Stimulated activated CD8-positive, alpha-beta memory T cell treated with anti-CD3 and anti-CD28 coated beads, Interleukin-4, amount 100 ng/mL, for 48 hours (primary cell): ENCODE data around the gene FCER2.

ENCODE experiments used
- DNase-seq: peaks from one replicate; pipeline ENCODE4 v3.0.0-alpha.2; 2020

The FCER2 gene

DNA sequence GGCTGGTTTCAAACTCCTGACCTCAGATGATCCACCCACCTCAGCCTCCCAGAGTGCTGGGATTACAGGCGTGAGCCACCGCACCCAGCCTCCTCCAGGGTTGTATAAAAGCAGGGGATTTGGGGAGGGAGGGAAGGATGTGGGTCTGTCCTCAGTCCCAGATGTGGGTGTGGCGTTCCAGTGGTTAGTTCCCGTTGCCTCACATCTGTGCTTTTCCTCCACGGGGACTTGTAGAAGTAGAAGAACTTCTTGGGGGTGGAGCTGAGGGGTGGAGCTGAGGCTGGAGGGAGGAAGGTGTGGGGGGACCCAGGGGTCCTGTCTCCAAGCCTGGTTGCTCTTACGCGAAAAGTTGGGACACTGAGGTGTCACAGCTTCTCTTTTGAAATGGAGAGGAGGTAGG, 25.6 kb downstream of the FCER2 start:
- DNase-seq = no peak

DNA sequence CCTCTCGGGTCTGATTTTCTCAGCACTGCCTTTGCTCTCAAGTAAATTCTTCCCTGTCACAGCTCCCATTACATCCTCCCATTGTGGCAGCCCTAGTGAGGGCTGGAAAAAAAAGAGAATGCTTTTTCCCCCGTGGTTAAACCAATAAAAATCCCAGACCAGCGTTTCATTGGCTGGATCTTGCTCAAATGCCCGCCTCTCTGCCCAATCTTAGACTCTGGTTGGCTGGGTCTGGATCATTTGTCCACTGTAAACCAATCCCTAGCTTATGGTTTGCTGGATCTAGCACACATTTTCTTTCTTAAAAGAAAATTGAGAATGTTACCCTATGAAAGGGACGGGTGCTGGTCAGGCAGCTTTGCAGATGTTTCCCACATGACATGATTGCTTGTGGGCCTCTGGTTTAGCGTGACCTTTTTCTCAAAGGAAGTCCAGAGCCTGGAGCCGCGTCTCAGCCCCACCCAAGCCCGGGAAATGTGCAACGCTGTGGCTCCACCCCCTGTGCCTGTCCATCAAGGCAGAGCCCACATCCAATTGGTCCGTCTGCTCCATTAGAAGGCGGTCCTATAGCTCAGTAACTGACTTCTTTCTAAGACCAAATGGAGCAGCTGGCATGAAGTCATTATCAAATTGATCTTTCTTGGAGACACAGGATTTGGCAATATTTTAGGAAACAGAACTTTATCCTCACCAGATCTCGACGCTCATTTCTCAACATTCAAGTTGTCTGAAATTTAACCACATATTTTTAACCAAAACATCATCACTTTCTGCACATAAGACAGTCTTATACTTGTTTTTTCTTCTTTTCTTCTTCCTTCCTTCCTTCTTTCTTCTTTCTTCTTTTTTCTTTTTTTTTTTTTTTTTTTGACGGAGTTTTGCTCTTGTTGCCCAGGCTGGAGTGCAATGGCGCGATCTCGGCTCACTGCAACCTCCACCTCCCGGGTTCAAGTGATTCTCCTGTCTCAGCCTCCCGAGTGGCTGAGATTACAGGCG, 27.6 kb downstream of the FCER2 start:
- peak; percentile 66 for DNase-seq

DNA sequence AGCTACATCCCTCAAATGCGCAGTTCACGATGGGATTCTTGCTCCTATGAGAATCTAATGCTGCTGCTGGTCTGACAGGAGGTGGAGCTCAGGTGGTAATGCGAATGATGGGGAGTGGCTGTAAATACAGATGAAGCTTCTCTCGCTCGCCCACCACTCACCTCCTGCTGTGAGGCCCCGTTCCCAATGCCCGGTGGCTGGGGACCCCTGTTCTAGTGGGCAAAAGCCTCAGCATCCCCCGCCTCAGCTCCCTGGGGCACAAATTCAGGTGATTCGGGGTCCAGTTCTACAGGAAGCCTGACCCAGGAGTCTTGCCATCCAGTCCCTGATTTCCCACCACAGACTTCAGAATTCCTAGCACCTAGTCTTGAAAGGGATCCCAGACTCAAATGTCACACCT, 29.4 kb downstream of the FCER2 start:
- no peak for DNase-seq

DNA sequence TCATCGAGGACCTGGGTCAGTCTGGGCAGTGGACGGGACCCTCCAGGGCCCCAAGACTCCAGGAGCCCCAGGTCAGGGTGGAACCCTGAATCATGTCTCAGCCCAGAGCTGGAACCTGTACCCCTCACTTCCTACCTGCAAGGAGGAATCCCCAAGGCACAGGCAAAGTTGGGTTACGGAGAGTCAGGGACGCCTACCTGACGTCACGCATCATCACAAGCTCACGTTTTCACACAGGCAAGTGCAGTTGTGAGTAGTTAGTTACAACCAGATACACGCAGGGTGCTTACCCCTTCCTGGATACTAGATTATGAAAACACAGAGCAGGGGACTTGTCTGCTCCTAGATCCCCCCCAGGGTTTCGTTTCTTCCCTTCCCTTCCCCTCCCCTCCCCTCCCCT, 31.1 kb downstream of the FCER2 start:
- no peak for DNase-seq

DNA sequence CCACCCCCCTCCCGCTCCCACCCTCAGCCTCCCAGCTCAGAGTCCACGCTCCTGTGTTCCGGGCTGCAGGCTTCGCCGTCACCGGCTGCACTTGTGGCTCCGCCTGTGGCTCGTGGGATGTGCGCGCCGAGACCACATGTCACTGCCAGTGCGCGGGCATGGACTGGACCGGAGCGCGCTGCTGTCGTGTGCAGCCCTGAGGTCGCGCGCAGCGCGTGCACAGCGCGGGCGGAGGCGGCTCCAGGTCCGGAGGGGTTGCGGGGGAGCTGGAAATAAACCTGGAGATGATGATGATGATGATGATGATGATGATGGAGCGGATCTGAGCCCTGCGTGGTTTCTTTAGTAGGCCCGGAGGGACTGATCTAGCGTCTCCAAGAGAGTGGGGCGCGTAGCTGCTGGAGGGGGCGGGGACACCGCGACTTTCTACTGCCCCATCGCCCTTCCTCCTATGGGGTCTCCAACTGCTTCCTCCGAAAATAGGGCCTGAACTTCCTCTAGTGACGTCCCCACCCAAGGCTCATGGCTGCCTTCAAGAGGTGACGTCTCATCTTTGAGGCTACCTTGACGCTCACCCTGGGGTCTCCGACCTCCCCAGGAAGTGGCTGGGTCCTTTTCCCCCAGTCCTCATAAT, 31.7 kb downstream of the FCER2 start:
- no peak for DNase-seq

DNA sequence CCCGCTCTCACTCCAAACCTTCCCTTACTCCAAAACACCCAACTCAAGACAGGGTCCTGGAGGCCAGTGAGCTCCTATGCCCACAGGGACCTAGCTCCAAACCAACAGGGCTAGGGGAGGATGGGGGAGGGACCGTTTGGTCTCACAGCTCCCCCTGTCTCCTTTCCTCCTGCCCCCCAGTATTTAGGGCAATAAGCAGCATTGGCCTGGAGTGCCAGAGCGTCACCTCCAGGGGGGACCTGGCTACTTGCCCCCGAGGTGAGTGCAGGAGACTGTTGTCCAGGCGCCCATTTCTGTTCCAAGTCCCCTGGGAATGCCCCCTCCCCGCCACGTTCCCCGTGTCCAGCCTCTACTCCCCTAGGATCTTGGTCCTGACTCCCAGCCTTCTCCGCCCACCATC, 32.3 kb downstream of the FCER2 start:
- DNase-seq = no peak

DNA sequence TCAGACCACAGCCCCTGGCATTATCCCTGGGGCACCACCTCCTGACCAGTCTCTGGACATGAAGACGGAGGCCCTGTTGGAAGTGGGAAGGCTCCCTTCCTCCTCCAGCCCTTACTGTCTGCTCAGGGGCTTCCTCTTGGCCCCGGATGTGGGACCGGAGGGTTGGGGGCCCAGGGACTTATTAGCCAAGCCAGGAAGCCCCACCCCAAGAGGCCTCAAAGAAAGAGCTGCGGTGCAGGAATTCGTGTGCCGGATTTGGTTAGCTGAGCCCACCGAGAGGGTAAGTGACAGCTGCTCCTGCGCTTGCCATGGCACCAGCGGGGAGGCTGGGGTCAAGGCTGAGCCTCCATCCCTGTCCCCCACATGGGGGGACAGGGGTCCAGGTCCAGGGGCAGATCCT, 33.1 kb downstream of the FCER2 start, which contains the start of gene RETN:
RETN (plus strand) TSS at position 208 of the 400 bp plus-strand sequence. CDS start 278 bp downstream, outside the sequence.
- DNase-seq = no peak

DNA sequence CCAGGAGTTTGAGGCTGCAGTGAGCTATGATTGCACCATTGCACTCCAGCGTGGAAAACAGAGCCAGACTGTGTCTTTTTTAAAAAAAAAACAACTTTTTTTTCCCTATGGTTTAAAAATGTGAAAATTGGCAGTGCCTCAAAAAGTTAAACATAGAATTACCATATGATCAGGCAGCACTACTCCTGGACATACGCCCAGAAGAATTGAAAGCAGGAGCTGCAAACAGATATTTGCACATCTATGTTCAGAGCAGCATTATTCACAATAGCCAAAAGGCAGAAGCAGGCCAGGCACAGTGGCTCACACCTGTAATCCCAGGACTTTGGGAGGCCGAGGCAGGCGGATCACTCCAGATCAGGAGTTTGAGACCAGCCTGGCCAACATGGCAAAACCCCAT, 36.9 kb downstream of the FCER2 start:
- no peak for DNase-seq

DNA sequence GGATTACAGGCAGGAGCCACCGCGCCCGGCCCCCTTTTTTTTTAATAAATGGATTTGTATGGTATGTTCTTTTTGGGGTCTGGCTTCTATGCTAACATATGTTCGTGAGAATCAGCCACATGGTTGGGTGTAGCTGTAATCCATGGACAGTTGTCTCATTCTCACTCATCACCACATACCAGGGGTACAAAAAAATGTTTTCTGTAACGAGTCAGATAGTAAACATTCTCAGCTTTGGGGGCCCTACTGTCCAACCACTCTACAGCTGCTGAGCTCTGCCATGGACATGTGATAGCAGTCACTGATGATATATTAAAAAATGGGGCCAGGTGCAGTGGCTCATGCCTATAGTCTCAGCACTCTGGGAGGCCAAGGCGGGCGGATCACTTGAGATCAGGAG, 38.2 kb downstream of the FCER2 start:
- DNase-seq = no peak

DNA sequence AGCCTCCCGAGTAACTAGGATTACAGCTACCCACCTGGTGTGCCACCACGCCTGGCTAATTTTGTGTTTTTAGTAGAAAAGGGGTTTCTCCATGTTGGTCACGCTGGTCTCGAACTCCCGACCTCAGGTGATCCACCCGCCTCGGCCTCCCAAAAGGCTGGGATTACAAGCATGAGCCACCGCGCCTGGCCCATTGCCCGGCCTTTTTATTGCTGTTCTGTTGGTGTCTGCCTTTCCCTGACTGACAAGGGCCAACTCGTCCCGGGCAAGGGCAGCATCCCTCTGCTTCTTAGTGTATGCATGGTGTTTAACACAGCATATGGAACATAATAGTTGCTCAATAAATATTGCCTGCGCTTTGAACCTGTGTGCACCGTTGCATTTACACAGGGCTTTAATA, 39.3 kb downstream of the FCER2 start:
- DNase-seq = no peak

DNA sequence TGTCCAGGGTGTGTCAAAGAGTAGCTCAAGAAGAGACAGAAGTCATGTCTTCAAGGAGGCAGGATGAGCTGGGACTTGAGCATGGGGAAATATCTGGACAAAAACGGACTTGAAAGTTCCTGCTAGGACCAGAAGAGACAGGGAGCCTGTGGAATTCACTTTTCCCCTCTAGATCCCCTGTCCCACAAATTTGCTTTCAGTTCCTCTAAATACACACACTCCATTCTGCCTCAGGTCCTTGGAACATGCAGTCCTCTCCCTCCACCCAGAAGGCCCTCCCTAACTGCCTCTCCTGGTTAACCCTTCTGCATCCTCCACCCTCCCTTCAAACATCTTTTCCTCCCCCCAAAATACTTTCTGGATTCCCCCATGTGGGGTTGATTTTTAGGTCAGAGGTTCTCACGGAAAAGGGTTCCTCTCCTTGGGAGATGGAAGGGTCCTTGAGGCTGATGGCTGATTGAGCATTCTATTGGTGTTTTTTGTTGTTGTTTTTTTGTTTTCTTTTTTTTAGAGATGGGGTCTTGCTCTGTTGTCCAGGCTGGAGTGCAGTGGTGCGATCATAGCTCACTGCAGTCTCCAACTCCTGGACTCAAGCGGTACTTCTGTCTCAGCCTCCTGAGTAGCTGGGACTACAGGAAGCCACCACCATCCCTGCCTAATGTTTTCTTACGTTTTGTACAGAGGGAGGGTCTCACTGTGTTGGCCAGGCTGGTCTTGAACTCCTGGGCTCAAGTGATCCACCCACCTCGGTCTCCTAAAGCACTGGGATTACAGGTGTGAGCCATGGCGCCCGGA, 40.0 kb downstream of the FCER2 start:
- no peak for DNase-seq

DNA sequence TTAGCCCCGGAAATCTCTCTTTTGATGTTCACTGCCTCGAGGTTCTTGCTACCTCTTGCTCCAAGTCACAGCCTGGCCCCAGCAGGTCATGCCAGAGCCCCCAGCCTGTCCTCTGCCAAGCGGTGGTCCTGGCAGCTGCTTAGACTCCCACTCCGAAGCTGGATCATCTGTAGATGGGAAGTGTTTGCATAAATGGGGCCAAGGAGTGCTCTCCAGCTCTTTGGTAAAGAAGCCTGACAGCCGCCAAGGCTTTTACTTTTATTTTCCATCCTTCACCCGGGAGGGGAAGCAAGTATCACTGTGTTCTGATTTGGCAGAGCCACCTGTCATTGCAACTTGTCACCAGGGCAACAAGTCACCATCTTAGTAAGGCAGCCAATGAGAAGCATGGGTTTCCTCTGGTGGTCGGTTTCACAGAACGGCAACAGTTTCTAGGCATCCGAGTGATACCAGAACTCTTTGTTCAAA, 43.7 kb downstream of the FCER2 start:
- DNase-seq = peak; percentile 54

DNA sequence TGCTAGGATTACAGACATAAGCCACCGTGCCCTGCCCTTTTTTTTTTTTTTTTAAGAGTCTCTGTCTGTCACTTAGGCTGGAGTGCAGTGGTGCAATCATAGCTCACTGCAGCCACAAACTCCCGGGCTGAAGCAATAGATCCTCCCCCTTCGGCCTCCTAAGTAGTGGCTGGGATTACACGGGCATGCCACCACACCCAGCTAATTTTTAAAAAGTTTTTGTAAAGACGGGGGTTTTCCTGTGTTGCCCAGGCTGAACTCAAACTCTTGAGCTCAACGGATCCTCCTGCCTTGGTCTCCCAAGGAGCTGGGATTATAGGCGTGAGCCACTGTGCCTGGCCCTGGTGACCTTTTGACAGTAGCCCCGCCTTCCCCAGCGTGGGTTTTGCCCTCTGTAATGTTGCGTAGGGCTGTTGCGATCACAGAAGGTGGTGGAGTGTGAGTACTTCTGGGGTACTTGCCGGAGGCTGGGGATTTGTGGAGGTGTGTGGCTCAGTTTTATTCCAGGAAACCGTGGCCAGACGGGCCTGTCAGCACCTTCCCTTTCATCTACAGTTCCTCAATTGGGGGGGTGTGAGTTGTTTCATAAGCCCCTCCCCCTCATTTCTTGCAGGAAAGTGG, 44.7 kb downstream of the FCER2 start:
- peak; percentile 67 for DNase-seq

DNA sequence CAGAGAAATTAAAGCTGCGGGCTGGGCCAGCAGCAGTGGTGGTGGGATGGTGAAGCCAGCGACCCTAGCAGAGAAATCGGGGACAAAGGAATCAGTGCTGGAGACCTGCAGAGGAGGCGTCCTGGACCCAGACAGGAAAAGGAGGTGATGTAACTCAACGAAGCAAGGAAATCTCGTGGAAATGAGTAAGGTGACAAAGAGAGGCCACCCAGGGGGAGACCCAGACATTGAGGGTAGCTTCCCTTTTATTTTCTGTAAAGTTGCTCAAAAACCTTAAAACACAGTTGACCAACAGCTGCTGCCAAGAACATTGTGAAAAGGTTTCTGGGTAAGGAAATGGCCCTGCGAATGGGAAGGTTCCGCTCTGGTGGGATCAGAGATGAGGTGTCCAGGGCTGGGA, 46.4 kb downstream of the FCER2 start:
- no peak for DNase-seq

DNA sequence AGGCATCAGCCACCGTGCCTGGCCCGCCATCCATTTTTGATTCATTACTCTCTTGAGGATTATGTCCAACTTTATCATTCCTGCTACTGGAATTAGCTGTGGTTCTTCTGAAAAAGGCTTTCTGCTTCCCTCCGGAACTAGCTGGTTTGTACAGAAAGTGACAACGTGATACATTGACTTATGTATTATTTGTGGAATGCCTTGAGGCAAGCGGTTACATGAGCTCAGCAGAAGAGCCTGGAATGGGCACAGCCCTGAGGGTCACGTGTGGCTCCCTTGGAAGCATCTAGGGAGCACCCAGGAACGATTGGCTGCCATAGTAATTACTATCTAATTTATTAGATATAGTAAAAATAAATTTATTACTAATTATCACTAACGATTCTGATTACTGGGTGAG, 47.5 kb downstream of the FCER2 start:
- no peak for DNase-seq

DNA sequence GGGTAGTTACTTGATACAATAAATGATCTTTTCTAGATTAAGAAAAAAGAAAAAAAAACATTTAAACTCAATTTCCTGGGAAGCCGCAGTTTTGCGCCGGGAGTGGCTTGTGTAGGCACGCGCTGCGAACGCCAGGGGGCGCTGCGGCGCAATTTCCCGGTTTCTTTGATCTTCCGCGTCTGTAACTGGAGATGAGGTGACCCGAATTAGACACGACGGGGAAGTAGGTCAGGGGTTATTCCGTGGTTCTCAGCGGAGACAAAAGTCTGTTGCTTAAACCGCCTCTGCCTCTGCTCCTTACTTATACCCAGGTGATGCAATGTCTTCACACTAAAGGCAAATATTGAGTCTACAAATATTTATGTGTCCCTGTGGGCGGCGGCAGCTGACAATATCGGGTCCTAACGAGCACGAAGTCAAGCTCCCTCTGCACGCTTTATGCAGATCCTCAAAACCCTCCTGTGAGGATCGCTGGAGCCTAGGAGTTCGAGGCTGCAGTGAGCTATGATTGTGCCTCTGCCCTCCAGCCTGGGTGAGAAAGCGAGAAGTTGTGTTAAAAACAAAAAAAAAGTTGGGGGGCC, 49.8 kb downstream of the FCER2 start:
- peak; percentile 93 for DNase-seq

DNA sequence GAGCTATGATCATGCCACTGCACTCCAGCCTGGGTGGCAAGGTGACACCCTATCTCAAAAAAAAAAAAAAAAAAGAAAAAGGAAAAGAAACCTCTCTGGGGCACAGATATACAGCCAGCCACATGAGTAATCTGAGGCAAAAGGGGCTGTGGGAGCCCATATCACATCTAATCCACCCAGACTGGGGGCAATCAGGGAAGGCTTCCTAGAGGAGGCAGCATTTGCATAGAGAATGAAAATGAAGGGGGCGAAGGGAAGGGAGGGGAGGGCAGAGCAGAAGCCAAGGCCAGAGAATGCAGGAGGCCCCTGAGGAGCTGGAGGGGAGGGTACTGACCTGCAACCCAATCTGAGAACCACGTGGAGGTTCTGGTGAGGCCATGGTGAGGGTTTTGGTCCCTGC, 51.8 kb downstream of the FCER2 start:
- no peak for DNase-seq

DNA sequence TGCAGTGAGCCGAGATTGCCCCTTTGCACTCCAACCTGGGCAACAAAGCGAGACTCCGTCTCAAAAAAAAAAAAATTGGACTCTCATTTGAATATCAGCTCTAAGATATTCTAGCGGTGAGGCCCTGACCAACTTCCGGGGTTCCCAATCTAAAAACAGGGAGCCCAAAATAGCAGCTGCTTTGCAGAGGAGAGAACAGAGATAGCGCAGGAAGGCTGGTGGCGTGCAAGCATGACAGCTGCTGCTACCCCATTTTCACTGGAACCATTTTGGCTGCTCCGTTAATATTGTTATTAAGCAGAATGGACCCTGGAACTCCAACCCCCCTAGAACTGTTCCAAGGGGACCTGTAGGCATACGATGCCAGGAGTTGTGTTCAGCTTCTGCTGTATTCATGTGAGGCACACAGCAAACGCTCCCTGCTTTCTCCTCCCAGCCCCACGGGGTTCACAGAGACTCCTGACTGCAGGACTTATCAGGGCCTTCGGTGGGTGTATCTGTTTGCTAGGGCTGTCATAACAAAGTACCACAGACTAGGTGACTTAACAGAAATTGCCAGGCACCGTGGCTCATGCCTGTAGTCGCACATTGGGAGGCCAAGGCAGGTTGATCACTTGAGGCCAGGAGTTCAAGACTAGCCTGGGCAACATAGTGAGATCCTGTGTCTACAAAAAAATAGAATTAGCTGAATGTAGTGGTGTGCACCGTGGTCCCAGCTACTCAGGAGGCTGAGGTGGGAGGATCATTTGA, 53.5 kb downstream of the FCER2 start:
- DNase-seq = no peak

DNA sequence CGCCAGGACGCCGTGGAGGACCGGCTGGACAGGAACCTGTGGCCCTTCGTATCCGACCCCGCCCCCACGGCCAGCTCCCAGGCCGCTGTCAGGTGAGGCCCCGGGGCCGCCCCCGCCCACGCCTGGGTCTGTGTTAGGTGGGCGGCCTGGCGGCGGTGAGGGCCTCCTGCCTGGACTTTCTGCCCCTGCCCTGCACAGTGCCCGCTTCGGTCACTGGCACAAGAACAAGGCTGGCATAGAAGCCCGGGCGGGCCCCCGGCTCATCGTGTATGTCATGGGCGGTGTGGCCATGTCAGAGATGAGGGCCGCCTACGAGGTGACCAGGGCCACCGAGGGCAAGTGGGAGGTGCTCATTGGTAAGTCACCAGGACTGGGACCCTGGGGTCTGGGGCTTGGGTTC, 54.8 kb downstream of the FCER2 start:
- DNase-seq = no peak

DNA sequence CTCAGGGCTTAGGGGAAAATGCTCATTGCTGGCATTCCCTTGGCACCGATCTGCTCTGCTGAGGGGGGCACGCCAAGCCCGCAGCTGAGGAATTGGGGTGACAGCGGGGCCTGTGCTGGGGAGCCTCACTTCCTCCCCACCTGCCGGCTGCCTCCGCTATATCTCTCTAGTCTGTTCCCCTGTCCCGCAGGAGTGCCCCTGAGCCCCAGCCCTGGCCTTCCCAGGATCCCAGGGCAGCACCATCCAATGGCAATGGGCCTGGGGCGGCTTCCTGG, 55.6 kb downstream of the FCER2 start:
- no peak for DNase-seq

DNA sequence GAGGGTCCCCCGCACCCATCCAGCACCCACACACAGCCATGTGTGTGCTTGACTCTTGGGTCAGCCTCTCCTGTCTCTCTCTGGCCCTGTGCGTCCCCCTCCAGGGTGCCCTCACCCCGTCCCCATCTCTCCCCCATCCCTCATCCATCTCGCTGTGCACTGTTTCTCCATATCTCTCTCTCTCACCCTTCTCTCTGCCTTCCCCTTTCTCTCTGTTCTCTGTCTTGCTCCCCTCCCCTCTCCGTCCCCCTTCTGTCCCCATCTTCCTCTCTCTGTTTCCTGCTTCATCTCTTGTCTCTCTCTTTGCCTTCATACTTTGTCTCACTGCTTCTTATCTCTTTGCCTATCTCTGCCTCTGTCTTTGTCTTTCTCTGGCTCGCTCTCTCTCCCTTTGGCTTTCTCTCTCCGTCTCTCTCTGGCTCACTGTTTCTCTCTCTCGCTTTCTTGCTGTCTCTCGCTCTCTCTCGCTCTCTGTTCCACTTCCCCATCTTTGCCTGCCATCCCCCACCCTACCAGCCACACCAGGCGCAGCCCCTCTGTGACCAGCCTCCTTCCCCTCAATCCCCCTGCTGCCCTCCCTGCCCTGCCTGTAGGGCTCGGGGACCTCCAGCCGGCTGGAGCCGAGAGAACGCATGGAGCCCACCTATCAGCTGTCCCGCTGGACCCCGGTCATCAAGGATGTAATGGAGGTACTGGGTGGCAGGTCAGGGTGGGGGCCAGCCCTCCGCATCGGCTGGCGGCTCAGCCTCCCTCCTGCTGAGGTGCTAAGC, 56.1 kb downstream of the FCER2 start:
- DNase-seq = no peak
